Right atrium auricular region (tissue), 2 donors: ENCODE data around the gene HSPG2. TPM values are rescaled to one million over a fixed set of nuclear protein-coding genes. Genes with fewer than 3 reads are reported as not detected.

Experiments
- DNase-seq: peaks from one replicate; pipeline ENCODE4 v3.0.0-alpha.2; 2019; ENCODE audit warnings: low spot score
- H3K27ac ChIP-seq, 2 donors: fragments of 200-600 bp; sonication (generic); 1 replicate in 1 of 2; 2 replicates in 1 of 2; pipeline ENCODE4 v1.5.1; 2016 to 2019
- H3K27me3 ChIP-seq, 2 donors: fragments of 200-600 bp; sonication (generic); one replicate each; pipeline versions ENCODE4 v1.5.1 to v1.6.0; 2017 to 2019
- H3K36me3 ChIP-seq: fragments of 200-600 bp; sonication (generic); one replicate; pipeline ENCODE4 v1.5.1; 2016
- H3K4me1 ChIP-seq, 2 donors: fragments of 200-600 bp; sonication (generic); one replicate each; pipeline versions ENCODE4 v1.5.1 to v1.6.0; 2017 to 2019
- H3K4me3 ChIP-seq, 2 donors: fragments of 200-600 bp; sonication (generic); 1 replicate in 1 of 2; 2 replicates in 1 of 2; pipeline ENCODE4 v1.5.1; 2017 to 2019; ENCODE audit warnings: mild to moderate bottlenecking in 1 of 2, moderate library complexity in 1 of 2
- H3K9me3 ChIP-seq, 2 donors: fragments of 200-600 bp; sonication (generic); one replicate each; pipeline ENCODE4 v1.5.1; 2019
- CTCF ChIP-seq, 2 donors: fragments of 200-600 bp; sonication (generic); IDR thresholded peaks; one replicate each; pipeline ENCODE4 v1.5.1; 2019; ENCODE audit warnings: antibody characterized with exemption in 2 of 2
- total RNA-seq, 2 donors: library from RNA; depleted of rRNA; stranded (reverse); fragments of >200 nt; gene quantifications; one replicate each; pipeline ENCODE4 v1.1.0, GENCODE V29; 2016

HSPG2 gene
- total RNA-seq, 2 donors from 2014 or later, result 424 to 557 TPM

GRCh38 chr1:21884456-21885235 is 52.5 kb downstream of the HSPG2 start:
- H3K9me3 ChIP-seq, result no peaks in the 10 kb centered on the region
- no peak overlapping the region for H3K27ac ChIP-seq
- no peak for TF ChIP-seq CTCF (IDR thresholded peaks at IDR 0.05)
- H3K4me3 ChIP-seq, result no peak overlapping the region
- H3K27me3 ChIP-seq, result no peaks in the 10 kb centered on the region
- no peak for DNase-seq
- H3K36me3 ChIP-seq, result peaks cover 84% of the 10 kb centered on the region
- peaks cover 0 to 11% of the 10 kb centered on the region in 2 donors for H3K4me1 ChIP-seq

- Histone ChIP-seq H3K36me3 (peaks cover 84% of the 10 kb centered on the region), H3K27ac (no peak overlapping the region), H3K27me3 (no peaks in the 10 kb centered on the region), H3K9me3 (no peaks in the 10 kb centered on the region), H3K4me1 (peaks cover 0 to 18% of the 10 kb centered on the region in 2 donors), H3K4me3 (no peak overlapping the region)
- no peak for TF ChIP-seq CTCF (IDR thresholded peaks at IDR 0.05)
- no peak for DNase-seq
These were observed 54.2 kb downstream of the HSPG2 start for GRCh38 chr1:21882721-21883415.

GRCh38 chr1:21881250-21881649 is 55.9 kb downstream of the HSPG2 start:
- DNase-seq, result no peak
- H3K36me3 ChIP-seq, result peaks cover 84% of the 10 kb centered on the region
- H3K4me1 ChIP-seq, result peaks cover 0 to 18% of the 10 kb centered on the region in 2 donors
- H3K4me3 ChIP-seq, result no peak overlapping the region
- peak overlapping the region in 1 of 2 donors; percentile 62 for H3K27ac ChIP-seq
- no peaks in the 10 kb centered on the region for H3K27me3 ChIP-seq
- no peaks in the 10 kb centered on the region for H3K9me3 ChIP-seq
- no peak for TF ChIP-seq CTCF (IDR thresholded peaks at IDR 0.05)

GRCh38 chr1:21880619-21880970 is 56.5 kb downstream of the HSPG2 start:
- TF ChIP-seq CTCF (IDR thresholded peaks at IDR 0.05), result no peak
- Histone ChIP-seq H3K4me1 (peaks cover 0 to 18% of the 10 kb centered on the region in 2 donors), H3K27me3 (no peaks in the 10 kb centered on the region), H3K27ac (peak overlapping the region; percentile 47 to 62), H3K4me3 (no peak overlapping the region), H3K36me3 (peaks cover 84% of the 10 kb centered on the region), H3K9me3 (no peaks in the 10 kb centered on the region)
- no peak for DNase-seq

- H3K27ac ChIP-seq, result peak overlapping the region; percentile 51 to 62
- no peak for TF ChIP-seq CTCF (IDR thresholded peaks at IDR 0.05)
- peaks cover 0 to 21% of the 10 kb centered on the region in 2 donors for H3K4me1 ChIP-seq
- no peaks in the 10 kb centered on the region for H3K27me3 ChIP-seq
- no peaks in the 10 kb centered on the region for H3K9me3 ChIP-seq
- H3K36me3 ChIP-seq, result peaks cover 84% of the 10 kb centered on the region
- no peak for DNase-seq
- no peak overlapping the region for H3K4me3 ChIP-seq
These were observed 57.0 kb downstream of the HSPG2 start for GRCh38 chr1:21879928-21880618.
